Keratinocyte (primary cell): ENCODE data around the gene DOCK3. TPM values are rescaled to one million over a fixed set of nuclear protein-coding genes. Genes with fewer than 3 reads are reported as not detected.

ENCODE experiments used
- DNase-seq: peaks from one replicate; pipeline ENCODE4 v3.0.0-alpha.2; 2011; ENCODE audit warnings: low read depth, missing footprints, low spot score
- FAIRE-seq: peaks from 2 replicates; lab custom pipeline; 2011; peaks lifted over from hg19 to GRCh38; lab: Jason Lieb, UNC
- H2AFZ ChIP-seq: 2 replicates; pipeline ENCODE4 v1.6.0; 2012; ENCODE audit warnings: low read length, control low read depth, inconsistent platforms; ENCODE audit not compliant: control insufficient read depth
- H3K27ac ChIP-seq: 2 replicates; pipeline ENCODE4 v1.5.1; 2011; ENCODE audit warnings: low read length; ENCODE audit not compliant: control insufficient read depth, insufficient read depth
- H3K27me3 ChIP-seq: 3 replicates; pipeline ENCODE4 v1.6.0; 2011; ENCODE audit warnings: low read length; ENCODE audit not compliant: control insufficient read depth, insufficient read depth; ENCODE audit errors: extremely low read depth
- H3K36me3 ChIP-seq, 2 experiments: 2 replicates in 1 of 2; 3 replicates in 1 of 2; pipeline ENCODE4 v1.5.1; 2011; ENCODE audit warnings: low read length in 2 of 2, mild to moderate bottlenecking in 1 of 2; ENCODE audit not compliant: control insufficient read depth in 2 of 2, insufficient read depth in 2 of 2; ENCODE audit errors: extremely low read depth in 1 of 2
- H3K4me1 ChIP-seq: 3 replicates; pipeline ENCODE4 v1.5.1; 2011; ENCODE audit warnings: low read length; ENCODE audit not compliant: control insufficient read depth, insufficient read depth; ENCODE audit errors: extremely low read depth
- H3K4me2 ChIP-seq: 3 replicates; pipeline ENCODE4 v1.6.0; 2011; ENCODE audit warnings: low read depth, low read length; ENCODE audit not compliant: control insufficient read depth, insufficient read depth; ENCODE audit errors: extremely low read depth
- H3K4me3 ChIP-seq, 3 experiments: fragments of 200-600 bp in 1 of 3; sonication (generic) in 1 of 3; 2 replicates in 2 of 3; 3 replicates in 1 of 3; pipeline ENCODE4 v1.5.1; 2011 to 2016; ENCODE audit warnings: low read length in 3 of 3, mild to moderate bottlenecking in 3 of 3, control low read depth in 2 of 3, inconsistent platforms in 1 of 3, low read depth in 1 of 3, mixed read lengths in 1 of 3, mixed run types in 1 of 3, moderate library complexity in 1 of 3; ENCODE audit not compliant: control insufficient read depth in 2 of 3, insufficient read depth in 2 of 3; ENCODE audit errors: extremely low read depth in 1 of 3
- H3K79me2 ChIP-seq: 2 replicates; pipeline ENCODE4 v1.6.0; 2012; ENCODE audit warnings: low read length; ENCODE audit not compliant: control insufficient read depth, insufficient read depth
- H3K9ac ChIP-seq: 3 replicates; pipeline ENCODE4 v1.6.0; 2011; ENCODE audit warnings: low read length; ENCODE audit not compliant: control insufficient read depth, insufficient read depth; ENCODE audit errors: extremely low read depth
- H3K9me1 ChIP-seq: 3 replicates; pipeline ENCODE4 v1.6.0; 2011; ENCODE audit warnings: low read length; ENCODE audit not compliant: control insufficient read depth, insufficient read depth; ENCODE audit errors: extremely low read depth
- H3K9me3 ChIP-seq: 2 replicates; pipeline ENCODE4 v1.5.1; 2012; ENCODE audit warnings: low read depth, low read length; ENCODE audit not compliant: control insufficient read depth
- H4K20me1 ChIP-seq: 3 replicates; pipeline ENCODE4 v1.6.0; 2011; ENCODE audit warnings: low read length; ENCODE audit not compliant: control insufficient read depth, insufficient read depth; ENCODE audit errors: extremely low read depth
- CTCF ChIP-seq, 3 experiments: IDR thresholded peaks in 1 of 3; conservative IDR thresholded peaks in 1 of 3; optimal IDR thresholded peaks in 1 of 3; 2 replicates in 2 of 3; 3 replicates in 1 of 3; pipeline versions ENCODE3 to v1.5.1; 2011; ENCODE audit warnings: low read length in 3 of 3, mild to moderate bottlenecking in 3 of 3, moderate library complexity in 2 of 3, control low read depth in 1 of 3, inconsistent platforms in 1 of 3; ENCODE audit not compliant: insufficient read depth in 2 of 3; ENCODE audit errors: extremely low read depth in 1 of 3
- EZH2 ChIP-seq: IDR thresholded peaks from one replicate; pipeline ENCODE4 v1.6.1; 2012; ENCODE audit warnings: inconsistent platforms, mild to moderate bottlenecking, low read length, moderate library complexity
- dilution Hi-C: fragments of 300-500 bp; cut with MboI; formaldehyde crosslinking; loops from one replicate; pipeline ENCODE4 v1.7.0; 2020; ENCODE audit warnings: low sequenced_read_pairs; ENCODE audit not compliant: extremely low pct_ligation_motif_present
- polyA plus RNA-seq, 5 experiments: library from polyadenylated mRNA; depleted of rRNA in 3 of 5; stranded (reverse) in 3 of 5; stranded (forward) in 1 of 5; unstranded in 1 of 5; fragments of >200 nt; gene quantifications; 1 replicate in 1 of 5; 2 replicates in 3 of 5; 3 replicates in 1 of 5; pipeline versions ENCODE4 v1.2.1 to v1.2.3, GENCODE V29; 2011 to 2012; ENCODE audit warnings: missing spikeins in 2 of 5, low read depth in 1 of 5, low replicate concordance in 1 of 5

Gene DOCK3
- polyA plus RNA-seq, 1 donor (not counting 4 experiments of a cell fraction or from before 2014, with no cell fraction given) = 0.10 TPM

DNA sequence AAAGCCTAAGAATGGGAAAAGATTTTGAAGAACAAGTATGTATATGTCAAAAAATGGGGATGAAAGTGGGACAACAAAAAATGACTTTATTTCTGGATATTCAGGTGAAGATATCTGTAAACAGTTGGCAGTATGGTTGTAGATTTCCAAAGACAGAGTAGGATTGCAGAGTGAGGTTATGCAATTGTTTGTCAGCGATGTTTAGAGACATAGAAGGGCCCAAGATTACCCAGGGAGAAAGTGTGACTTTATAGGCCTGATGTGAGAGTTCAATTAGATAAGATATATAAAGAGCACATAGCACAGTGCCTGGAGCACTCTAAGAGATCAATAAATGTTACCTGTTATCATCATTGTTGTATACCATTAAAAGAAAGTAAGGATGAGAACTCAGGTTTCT, 319.8 kb downstream of the DOCK3 start:
- H3K4me3 ChIP-seq = no peak overlapping the region
- H3K9me3 ChIP-seq = no peaks in the 10 kb centered on the region

GRCh38 chr3:50995085-50995824, 320.5 kb downstream of the DOCK3 start:
- Histone ChIP-seq H3K9me3 (no peaks in the 10 kb centered on the region), H3K9ac (no peak overlapping the region), H3K4me1 (no peaks in the 10 kb centered on the region), H4K20me1 (no peaks in the 10 kb centered on the region), H3K27me3 (peaks cover 6% of the 10 kb centered on the region), H2AFZ (no peak overlapping the region), H3K4me2 (no peak overlapping the region), H3K36me3 (no peaks in the 10 kb centered on the region), H3K9me1 (no peaks in the 10 kb centered on the region), H3K27ac (no peak overlapping the region), H3K79me2 (no peaks in the 10 kb centered on the region), H3K4me3 (no peak overlapping the region)
- dilution Hi-C loops = no loop called here
- TF ChIP-seq CTCF (optimal IDR thresholded peaks at IDR 0.05 in 1 of 3, IDR thresholded peaks at IDR 0.05 in 1 of 3, conservative IDR thresholded peaks at IDR 0.05 in 1 of 3; ENCODE audit: extremely low read depth in 1 of 3, insufficient read depth in 2 of 3, low read length in 3 of 3) = no peak
- no peak for TF ChIP-seq EZH2
- FAIRE-seq = no peak
- DNase-seq = no peak

More for the DNA sequence above, 319.8 kb downstream of the DOCK3 start:
- Histone ChIP-seq H2AFZ (no peak overlapping the region), H3K4me2 (no peak overlapping the region), H3K36me3 (no peaks in the 10 kb centered on the region), H4K20me1 (no peaks in the 10 kb centered on the region), H3K79me2 (no peaks in the 10 kb centered on the region), H3K27me3 (peaks cover 6% of the 10 kb centered on the region), H3K27ac (no peak overlapping the region), H3K4me1 (no peaks in the 10 kb centered on the region), H3K9me1 (no peaks in the 10 kb centered on the region), H3K9ac (no peak overlapping the region)
- DNase-seq = no peak
- TF ChIP-seq CTCF (optimal IDR thresholded peaks at IDR 0.05 in 1 of 3, IDR thresholded peaks at IDR 0.05 in 1 of 3, conservative IDR thresholded peaks at IDR 0.05 in 1 of 3; ENCODE audit: extremely low read depth in 1 of 3, insufficient read depth in 2 of 3, low read length in 3 of 3) = no peak
- TF ChIP-seq EZH2 = no peak
- no peak for FAIRE-seq
- dilution Hi-C loops = no loop called here
